Measurements from ENCODE around the gene NLRP5. TPM values are rescaled to one million over a fixed set of nuclear protein-coding genes. Genes with fewer than 3 reads are reported as not detected.
"Not testable (repeated sequence)": the region's sequence is repeated elsewhere in the genome, so short reads cannot be mapped to it uniquely, and the experiment has no call there.

Gene NLRP5
- polyA plus RNA-seq, 1 donor from 2014 or later, result not detected

DNA sequence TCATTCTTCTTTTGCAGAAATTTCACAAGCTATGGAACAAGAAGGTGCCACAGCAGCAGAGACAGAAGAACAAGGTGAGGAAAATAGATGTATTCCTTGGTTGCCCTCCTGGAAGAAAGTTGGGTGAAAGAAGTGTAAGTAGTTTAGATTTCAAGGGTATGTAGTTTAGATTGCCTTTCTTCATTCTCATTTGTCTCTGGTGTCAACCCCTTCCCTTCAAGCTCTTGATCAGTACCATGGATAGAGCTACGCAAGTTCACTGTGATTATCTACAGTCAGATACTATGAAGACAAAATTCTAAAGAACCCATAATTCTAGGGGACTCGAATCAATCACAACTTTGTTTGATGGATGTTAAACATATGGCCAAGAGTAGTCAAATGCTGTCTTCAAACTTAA is 32.8 kb downstream of the NLRP5 start:
- peaks cover 0 to 15% (median 11%) of the 10 kb centered on the region in 3 donors for H3K9me3 Mint-ChIP-seq
- not testable (repeated sequence) for H3K4me1 Mint-ChIP-seq, H3K27me3 Mint-ChIP-seq, H3K36me3 Mint-ChIP-seq, H3K4me3 Mint-ChIP-seq, H3K27ac Mint-ChIP-seq

GRCh38 chr19:56020355-56020975 is 33.9 kb downstream of the NLRP5 start:
- H3K4me1 Mint-ChIP-seq, H3K4me3 Mint-ChIP-seq, H3K27me3 Mint-ChIP-seq, H3K36me3 Mint-ChIP-seq, H3K27ac Mint-ChIP-seq: not testable (repeated sequence)
- H3K9me3 Mint-ChIP-seq, result peaks cover 0 to 13% (median 11%) of the 10 kb centered on the region in 3 donors

- Mint-ChIP-seq H3K27me3 (peaks cover 3% of the 10 kb centered on the region), H3K9me3 (peaks cover 0 to 10% (median 7%) of the 10 kb centered on the region in 3 donors), H3K27ac (no peak overlapping the region), H3K36me3 (no peaks in the 10 kb centered on the region), H3K4me1 (no peaks in the 10 kb centered on the region), H3K4me3 (no peak overlapping the region)
These were observed 40.2 kb downstream of the NLRP5 start for GRCh38 chr19:56026769-56027168.

DNA sequence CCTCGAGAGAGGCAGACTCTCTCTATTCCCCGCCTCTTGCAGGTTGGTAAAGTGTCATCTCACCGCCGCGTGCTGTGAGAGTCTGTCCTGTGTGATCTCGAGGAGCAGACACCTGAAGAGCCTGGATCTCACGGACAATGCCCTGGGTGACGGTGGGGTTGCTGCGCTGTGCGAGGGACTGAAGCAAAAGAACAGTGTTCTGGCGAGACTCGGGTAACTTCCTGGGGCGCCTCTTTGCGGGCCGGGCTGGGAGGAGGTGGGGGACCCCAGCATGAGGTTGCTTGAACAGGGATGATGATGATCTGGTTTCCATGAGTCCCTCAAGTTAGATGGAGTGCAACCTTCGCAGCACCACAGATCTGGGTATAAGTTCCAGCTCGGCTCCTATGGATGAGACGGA is 67.0 kb downstream of the NLRP5 start:
- H3K27ac Mint-ChIP-seq, result no peak overlapping the region
- peaks cover 0 to 2% (median 0%) of the 10 kb centered on the region in 3 donors for H3K4me1 Mint-ChIP-seq
- H3K9me3 Mint-ChIP-seq, result peaks cover 0 to 7% (median 4%) of the 10 kb centered on the region in 3 donors
- peaks cover 6% of the 10 kb centered on the region for H3K27me3 Mint-ChIP-seq
- H3K36me3 Mint-ChIP-seq, result peaks cover 2% of the 10 kb centered on the region
- H3K4me3 Mint-ChIP-seq, result no peak overlapping the region

- Mint-ChIP-seq H3K27ac (no peak overlapping the region), H3K36me3 (no peaks in the 10 kb centered on the region), H3K9me3 (no peaks in the 10 kb centered on the region), H3K27me3 (peaks cover 22% of the 10 kb centered on the region), H3K4me3 (peak overlapping the region in 3 of 4 donors; percentile 61 to 83 (median 81)), H3K4me1 (peaks cover 3 to 12% (median 10%) of the 10 kb centered on the region in 3 donors)
These were observed 79.8 kb downstream of the NLRP5 start for GRCh38 chr19:56066152-56067023.

GRCh38 chr19:56069642-56070041 is 83.1 kb downstream of the NLRP5 start:
- Mint-ChIP-seq H3K9me3 (no peaks in the 10 kb centered on the region), H3K27me3 (peaks cover 17% of the 10 kb centered on the region)

GRCh38 chr19:56071151-56071550 is 84.6 kb downstream of the NLRP5 start:
- no peaks in the 10 kb centered on the region for H3K9me3 Mint-ChIP-seq
- peaks cover 7% of the 10 kb centered on the region for H3K27me3 Mint-ChIP-seq
- H3K4me3 Mint-ChIP-seq, result no peak overlapping the region
- H3K27ac Mint-ChIP-seq, result no peak overlapping the region
- peaks cover 3 to 10% (median 8%) of the 10 kb centered on the region in 3 donors for H3K4me1 Mint-ChIP-seq
- H3K36me3 Mint-ChIP-seq, result no peaks in the 10 kb centered on the region

More at GRCh38 chr19:56069642-56070041, 83.1 kb downstream of the NLRP5 start:
- Mint-ChIP-seq H3K4me1 (peaks cover 3 to 12% (median 10%) of the 10 kb centered on the region in 3 donors), H3K27ac (no peak overlapping the region), H3K4me3 (no peak overlapping the region), H3K36me3 (no peaks in the 10 kb centered on the region)

- peaks cover 2% of the 10 kb centered on the region for H3K27me3 Mint-ChIP-seq
- H3K9me3 Mint-ChIP-seq, result no peaks in the 10 kb centered on the region
- no peak overlapping the region for H3K27ac Mint-ChIP-seq
These were observed 89.9 kb downstream of the NLRP5 start for GRCh38 chr19:56076498-56076897.

DNA sequence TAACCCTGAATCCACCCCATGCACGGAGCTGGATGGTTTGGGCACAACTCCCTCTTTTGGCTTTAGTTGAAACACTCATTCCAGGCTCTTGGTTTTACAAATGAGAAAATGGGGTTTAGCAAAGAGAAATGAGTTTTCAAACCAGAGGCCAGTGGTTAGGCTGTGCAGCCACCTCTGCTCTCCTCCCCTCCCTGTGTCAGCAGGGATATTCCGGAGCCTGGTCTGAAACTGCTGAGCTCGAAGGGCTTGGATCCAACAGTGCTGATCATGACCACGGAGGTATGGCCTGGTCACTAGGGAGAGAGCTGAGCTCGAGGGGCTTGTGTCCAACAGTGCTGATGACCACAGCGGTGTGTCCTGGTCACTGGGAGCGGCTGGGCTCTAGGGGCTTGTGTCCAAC is 93.0 kb downstream of the NLRP5 start:
- Mint-ChIP-seq H3K4me1 (peaks cover 12 to 25% (median 12%) of the 10 kb centered on the region in 3 donors), H3K9me3 (no peaks in the 10 kb centered on the region), H3K27me3 (no peaks in the 10 kb centered on the region), H3K27ac (no peak overlapping the region), H3K36me3 (no peaks in the 10 kb centered on the region), H3K4me3 (peak overlapping the region in 1 of 4 donors; percentile 68)

More at GRCh38 chr19:56076498-56076897, 89.9 kb downstream of the NLRP5 start:
- Mint-ChIP-seq H3K4me1 (peaks cover 9 to 13% (median 9%) of the 10 kb centered on the region in 3 donors), H3K36me3 (no peaks in the 10 kb centered on the region), H3K4me3 (no peak overlapping the region)

GRCh38 chr19:56080669-56081401 is 94.3 kb downstream of the NLRP5 start:
- Mint-ChIP-seq H3K4me1 (peaks cover 12 to 25% (median 12%) of the 10 kb centered on the region in 3 donors), H3K4me3 (peak overlapping the region; percentile 77 to 93 (median 87)), H3K27ac (peak overlapping the region; percentile 75 to 94 (median 84)), H3K9me3 (no peaks in the 10 kb centered on the region), H3K36me3 (no peaks in the 10 kb centered on the region), H3K27me3 (no peaks in the 10 kb centered on the region)

DNA sequence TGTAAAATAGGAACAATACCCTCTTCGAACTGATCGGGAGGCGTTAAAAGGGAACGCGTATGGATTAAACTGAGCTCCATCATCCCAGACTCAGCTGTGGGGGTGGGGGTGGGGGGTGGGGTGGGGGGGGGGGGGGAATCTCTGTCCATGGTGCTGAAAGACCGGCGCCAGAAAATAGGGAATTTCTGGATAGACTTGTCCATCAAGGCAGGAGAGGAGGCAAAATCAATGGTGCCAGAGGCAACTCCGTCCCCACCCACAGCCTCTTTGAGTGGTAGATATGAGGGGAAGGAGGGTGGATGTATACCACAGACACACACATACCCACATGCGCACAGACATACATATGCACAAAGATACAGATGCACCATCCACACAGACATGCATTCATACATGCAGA is 97.1 kb downstream of the NLRP5 start:
- H3K27me3 Mint-ChIP-seq, result no peaks in the 10 kb centered on the region
- H3K4me3 Mint-ChIP-seq, result no peak overlapping the region
- no peaks in the 10 kb centered on the region for H3K36me3 Mint-ChIP-seq
- no peak overlapping the region for H3K27ac Mint-ChIP-seq
- no peaks in the 10 kb centered on the region for H3K9me3 Mint-ChIP-seq
- H3K4me1 Mint-ChIP-seq, result peaks cover 12 to 20% (median 12%) of the 10 kb centered on the region in 3 donors

GRCh38 chr19:56084835-56085536 is 98.4 kb downstream of the NLRP5 start:
- Mint-ChIP-seq H3K4me1 (peaks cover 12 to 20% (median 12%) of the 10 kb centered on the region in 3 donors), H3K4me3 (peak overlapping the region in 1 of 4 donors; percentile 25), H3K27ac (no peak overlapping the region), H3K36me3 (no peaks in the 10 kb centered on the region), H3K27me3 (no peaks in the 10 kb centered on the region), H3K9me3 (no peaks in the 10 kb centered on the region)

DNA sequence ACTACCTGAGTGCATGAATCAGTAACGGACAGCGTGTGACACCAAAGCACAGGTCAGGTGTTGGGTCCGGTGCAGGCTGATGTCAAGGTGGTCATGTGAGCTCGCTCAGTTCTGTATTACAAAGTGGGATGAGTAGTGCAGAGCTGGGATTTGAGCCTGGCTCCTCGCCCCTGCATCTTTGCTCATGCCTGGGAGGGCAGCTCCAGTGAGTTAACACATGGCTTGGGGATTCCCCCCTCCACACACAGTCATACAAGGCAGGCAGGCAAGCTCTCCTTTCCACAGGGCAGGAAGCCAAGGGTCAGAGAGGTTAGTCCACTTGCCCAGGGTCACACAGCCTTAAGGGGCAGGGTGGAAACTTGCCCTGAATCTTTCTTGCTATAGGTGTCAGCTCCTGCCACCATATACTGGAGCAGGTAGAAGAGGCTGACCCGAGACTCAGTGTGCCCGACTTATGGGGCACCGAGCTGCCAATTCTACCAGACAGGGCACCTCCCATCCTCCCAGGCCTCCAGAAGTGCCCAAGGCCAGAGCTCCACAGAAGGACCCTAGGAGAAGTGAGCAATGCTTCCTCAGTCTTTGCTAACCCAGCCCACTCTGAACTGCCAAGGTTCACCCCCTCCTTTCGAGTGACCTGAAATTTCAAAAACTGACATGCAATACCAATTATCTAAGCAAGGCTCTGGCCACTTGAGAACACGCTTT is 99.1 kb downstream of the NLRP5 start:
- H3K27ac Mint-ChIP-seq, result no peak overlapping the region
- no peak overlapping the region for H3K4me3 Mint-ChIP-seq
- H3K27me3 Mint-ChIP-seq, result no peaks in the 10 kb centered on the region
- H3K4me1 Mint-ChIP-seq, result peaks cover 11 to 19% (median 11%) of the 10 kb centered on the region in 3 donors
- no peaks in the 10 kb centered on the region for H3K36me3 Mint-ChIP-seq
- H3K9me3 Mint-ChIP-seq, result no peaks in the 10 kb centered on the region

Data from IgD-negative memory B cell (primary cell).